Measurements from ENCODE around the gene DDIT3.
"Not testable (repeated sequence)": the region's sequence is repeated elsewhere in the genome, so short reads cannot be mapped to it uniquely, and the experiment has no call there.

DDIT3 gene

DNA sequence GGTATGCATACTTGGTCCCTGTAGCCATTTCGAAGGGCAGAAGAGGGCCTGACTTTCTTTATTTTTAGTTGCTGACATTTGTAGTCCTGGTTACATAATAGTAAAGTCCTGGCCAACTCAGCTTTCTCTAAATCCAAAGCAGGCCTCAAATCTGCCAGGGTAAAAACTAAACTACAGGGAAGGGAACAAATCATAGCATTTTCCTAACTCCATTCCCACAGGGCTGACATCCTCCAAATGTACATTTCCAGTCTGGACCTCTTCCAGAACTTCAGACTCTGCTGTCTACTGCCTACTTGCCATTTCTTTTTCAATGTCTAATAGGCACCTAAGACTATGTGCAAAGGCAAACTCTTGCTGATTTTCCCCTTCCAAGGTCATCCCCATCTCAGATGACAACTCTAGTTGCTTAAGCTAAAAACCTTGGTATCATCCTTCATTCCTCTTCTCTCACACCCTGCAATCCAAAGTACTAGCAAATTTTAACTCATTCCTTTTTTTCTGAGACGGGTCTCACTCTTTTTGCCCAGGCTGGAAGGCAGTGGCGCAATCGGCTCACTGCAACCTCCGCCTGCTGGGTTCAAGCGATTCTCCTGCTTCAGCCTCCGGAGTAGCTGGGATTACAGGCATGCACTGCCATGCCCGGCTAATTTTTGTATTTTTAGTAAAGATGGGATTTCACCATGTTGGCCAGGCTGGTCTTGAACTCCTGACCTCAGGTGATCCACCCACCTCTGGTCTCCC lies 2.0 kb downstream of the DDIT3 start:
- peaks cover 28% of the 10 kb centered on the region for H3K36me3 ChIP-seq (ENCODE audit: control insufficient read depth, insufficient read depth, low read length)
- no peaks in the 10 kb centered on the region for H3K27me3 ChIP-seq (replicated peaks; ENCODE audit: control insufficient read depth, insufficient read depth, low read length)
- no peak for DNase-seq (ENCODE audit: extremely low read depth, insufficient read length)
- peak overlapping the region; percentile 95 for H3K4me3 ChIP-seq (replicated peaks; ENCODE audit: low read depth, low read length)
- no peak for TF ChIP-seq CTCF (IDR thresholded peaks at IDR 0.05; ENCODE audit: insufficient read depth, low read length, poor library complexity, severe bottlenecking)

DNA sequence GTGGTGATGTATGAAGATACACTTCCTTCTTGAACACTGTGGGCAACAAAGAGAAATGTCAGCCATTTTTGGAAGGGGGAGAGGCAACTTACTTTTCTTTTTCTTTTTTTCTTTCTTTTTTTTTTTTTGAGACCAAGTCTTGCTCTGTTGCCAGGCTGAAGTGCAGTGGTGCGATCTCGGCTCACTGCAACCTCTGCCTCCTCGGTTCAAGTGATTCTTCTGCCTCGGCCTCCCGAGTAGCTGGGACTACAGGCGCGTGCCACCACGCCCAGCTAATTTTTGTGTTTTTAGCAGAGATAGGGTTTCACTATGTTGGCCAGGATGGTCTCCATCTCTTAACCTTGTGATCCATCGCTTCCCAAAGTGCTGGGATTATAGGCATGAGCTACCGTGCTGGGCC lies 2.6 kb downstream of the DDIT3 start:
- H3K4me3 ChIP-seq (replicated peaks; ENCODE audit: low read depth, low read length); H3K27me3 ChIP-seq (replicated peaks; ENCODE audit: control insufficient read depth, insufficient read depth, low read length); DNase-seq (ENCODE audit: extremely low read depth, insufficient read length): not testable (repeated sequence)
- peaks cover 32% of the 10 kb centered on the region for H3K36me3 ChIP-seq (ENCODE audit: control insufficient read depth, insufficient read depth, low read length)

- no peak for TF ChIP-seq CTCF (IDR thresholded peaks at IDR 0.05; ENCODE audit: insufficient read depth, low read length, poor library complexity, severe bottlenecking)
- Histone ChIP-seq H3K4me3 (replicated peaks; ENCODE audit: low read depth, low read length) (no peak overlapping the region), H3K36me3 (ENCODE audit: control insufficient read depth, insufficient read depth, low read length) (peaks cover 32% of the 10 kb centered on the region), H3K27me3 (replicated peaks; ENCODE audit: control insufficient read depth, insufficient read depth, low read length) (no peaks in the 10 kb centered on the region)
- DNase-seq (ENCODE audit: extremely low read depth, insufficient read length): no peak
Observed at GRCh38 chr12:57517187-57517586, 3.1 kb downstream of the DDIT3 start.

- no peak overlapping the region for H3K4me3 ChIP-seq (replicated peaks; ENCODE audit: low read depth, low read length)
- H3K36me3 ChIP-seq (ENCODE audit: control insufficient read depth, insufficient read depth, low read length): peaks cover 36% of the 10 kb centered on the region
- H3K27me3 ChIP-seq (replicated peaks; ENCODE audit: control insufficient read depth, insufficient read depth, low read length): no peaks in the 10 kb centered on the region
- no peak for DNase-seq (ENCODE audit: extremely low read depth, insufficient read length)
- no peak for TF ChIP-seq CTCF (IDR thresholded peaks at IDR 0.05; ENCODE audit: insufficient read depth, low read length, poor library complexity, severe bottlenecking)
Observed at GRCh38 chr12:57516617-57517153, 3.6 kb downstream of the DDIT3 start.

DNA sequence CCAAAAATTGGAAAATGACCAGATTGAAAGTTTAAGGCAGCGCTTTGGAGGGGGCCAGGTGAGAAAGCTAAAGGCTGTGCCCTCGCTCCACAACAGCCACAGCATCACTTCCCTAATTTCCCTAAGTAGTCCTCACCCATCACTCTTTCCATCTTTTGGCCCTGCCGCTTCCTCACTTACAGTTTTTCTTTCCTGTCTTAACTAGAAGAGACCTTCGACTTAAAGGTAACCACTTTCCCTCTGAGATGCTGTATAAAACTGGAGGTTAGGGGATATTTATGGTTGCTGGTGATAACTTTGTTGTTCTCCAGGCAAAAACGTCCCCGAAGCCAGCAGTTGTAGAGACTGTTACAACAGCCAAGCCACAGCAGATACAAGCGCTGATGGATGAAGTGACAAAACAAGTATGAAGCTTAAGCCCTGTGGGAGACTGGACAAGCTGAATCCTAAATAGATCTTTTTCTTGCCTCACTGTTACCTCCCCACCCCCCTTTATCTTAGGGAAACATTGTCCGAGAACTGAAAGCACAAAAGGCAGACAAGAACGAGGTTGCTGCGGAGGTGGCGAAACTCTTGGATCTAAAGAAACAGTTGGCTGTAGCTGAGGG lies 4.3 kb downstream of the DDIT3 start:
- Histone ChIP-seq H3K27me3 (replicated peaks; ENCODE audit: control insufficient read depth, insufficient read depth, low read length) (no peaks in the 10 kb centered on the region), H3K36me3 (ENCODE audit: control insufficient read depth, insufficient read depth, low read length) (peaks cover 39% of the 10 kb centered on the region), H3K4me3 (replicated peaks; ENCODE audit: low read depth, low read length) (no peak overlapping the region)
- DNase-seq (ENCODE audit: extremely low read depth, insufficient read length): no peak
- TF ChIP-seq CTCF (IDR thresholded peaks at IDR 0.05; ENCODE audit: insufficient read depth, low read length, poor library complexity, severe bottlenecking): no peak

DNA sequence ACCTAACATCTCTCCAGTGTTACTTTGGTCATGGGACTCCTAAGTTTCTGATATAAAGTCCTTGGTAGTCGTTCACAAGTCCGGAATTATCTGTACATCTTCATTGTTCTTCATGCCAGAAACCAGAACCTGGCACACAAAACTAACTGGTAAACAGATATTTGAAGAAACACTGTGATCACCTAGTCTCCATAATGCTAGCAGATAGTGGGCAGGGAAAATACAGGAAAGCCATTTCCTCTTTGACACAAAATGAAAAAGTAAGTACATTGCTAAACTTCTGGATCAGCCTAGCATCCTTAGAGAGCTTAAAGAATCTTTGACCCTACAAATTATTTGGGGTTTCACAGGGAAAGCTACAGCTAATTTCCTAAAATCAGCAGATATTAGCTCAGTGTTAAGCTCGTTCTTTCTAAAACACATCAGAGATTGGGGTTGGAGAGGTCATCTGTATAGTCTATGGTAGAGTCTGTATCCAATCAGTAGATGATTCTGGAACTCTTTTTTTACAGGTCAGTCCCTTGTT lies 4.8 kb downstream of the DDIT3 start:
- Histone ChIP-seq H3K4me3 (replicated peaks; ENCODE audit: low read depth, low read length) (no peak overlapping the region), H3K36me3 (ENCODE audit: control insufficient read depth, insufficient read depth, low read length) (peaks cover 39% of the 10 kb centered on the region), H3K27me3 (replicated peaks; ENCODE audit: control insufficient read depth, insufficient read depth, low read length) (no peaks in the 10 kb centered on the region)
- no peak for TF ChIP-seq CTCF (IDR thresholded peaks at IDR 0.05; ENCODE audit: insufficient read depth, low read length, poor library complexity, severe bottlenecking)
- DNase-seq (ENCODE audit: extremely low read depth, insufficient read length): no peak
